GM23338 (cell line): ENCODE measurements around the gene ATP9A. TPM values are rescaled to one million over a fixed set of nuclear protein-coding genes. Genes with fewer than 3 reads are reported as not detected.
"Not testable (repeated sequence)": the region's sequence is repeated elsewhere in the genome, so short reads cannot be mapped to it uniquely, and the experiment has no call there.

Source experiments
- ATAC-seq: fragments of 200-7000 bp; cut with Tn5 transposase; 3 replicates; pipeline ENCODE4 v1.9.1; 2020
- DNase-seq: peaks from one replicate; pipeline ENCODE4 v3.0.0-alpha.2; 2015; ENCODE audit warnings: low spot score
- H2AFZ ChIP-seq: fragments of 200-600 bp; sonication (generic); 2 replicates; pipeline ENCODE4 v1.8.0; 2016; ENCODE audit warnings: antibody characterized with exemption, mild to moderate bottlenecking, moderate library complexity
- H3F3A ChIP-seq: fragments of 200-600 bp; sonication (generic); replicated peaks from 2 replicates; pipeline ENCODE4 v1.8.0; 2017; ENCODE audit warnings: antibody characterized with exemption, mixed run types, low read depth
- H3K27ac ChIP-seq: fragments of 200-600 bp; sonication (generic); 2 replicates; pipeline ENCODE4 v1.6.1; 2016; ENCODE audit warnings: low read depth
- H3K27me3 ChIP-seq: fragments of 200-600 bp; sonication (generic); 2 replicates; pipeline ENCODE4 v1.8.0; 2016; ENCODE audit warnings: mild to moderate bottlenecking, mixed run types, moderate library complexity; ENCODE audit not compliant: insufficient read depth
- H3K36me3 ChIP-seq: fragments of 200-600 bp; sonication (generic); 2 replicates; pipeline ENCODE4 v1.8.0; 2016; ENCODE audit warnings: mild to moderate bottlenecking; ENCODE audit not compliant: insufficient read depth
- H3K4me1 ChIP-seq: fragments of 200-600 bp; sonication (generic); 2 replicates; pipeline ENCODE4 v1.8.0; 2016; ENCODE audit warnings: mild to moderate bottlenecking, moderate library complexity; ENCODE audit not compliant: insufficient read depth
- H3K4me2 ChIP-seq: fragments of 200-600 bp; sonication (generic); 2 replicates; pipeline ENCODE4 v1.7.1; 2017; ENCODE audit warnings: mixed run types
- H3K4me3 ChIP-seq: fragments of 200-600 bp; sonication (generic); 2 replicates; pipeline ENCODE4 v1.6.1; 2016; ENCODE audit warnings: mixed run types
- H3K79me2 ChIP-seq: fragments of 200-600 bp; sonication (generic); replicated peaks from 2 replicates; pipeline ENCODE4 v1.8.0; 2017; ENCODE audit warnings: mild to moderate bottlenecking; ENCODE audit not compliant: insufficient read depth
- H3K9me2 ChIP-seq: fragments of 200-600 bp; sonication (generic); 2 replicates; pipeline ENCODE4 v1.8.0; 2017; ENCODE audit not compliant: insufficient read depth
- H4K20me1 ChIP-seq: fragments of 200-600 bp; sonication (generic); replicated peaks from 2 replicates; pipeline ENCODE4 v1.8.0; 2017; ENCODE audit warnings: mild to moderate bottlenecking; ENCODE audit not compliant: insufficient read depth
- H3K27ac Mint-ChIP-seq: 2 replicates; pipeline ENCODE4 v1.8.0; 2020; ENCODE audit warnings: inconsistent platforms, mild to moderate bottlenecking, moderate library complexity, mixed read lengths
- H3K27me3 Mint-ChIP-seq: 3 replicates; pipeline ENCODE4 v1.8.0; 2022; ENCODE audit warnings: low read depth, mild to moderate bottlenecking, moderate library complexity, mixed read lengths, inconsistent platforms; ENCODE audit not compliant: insufficient read depth, poor library complexity
- H3K36me3 Mint-ChIP-seq: 3 replicates; pipeline ENCODE4 v1.8.0; 2021; ENCODE audit warnings: low read depth, mild to moderate bottlenecking, inconsistent platforms, moderate library complexity, mixed read lengths
- H3K4me1 Mint-ChIP-seq: 3 replicates; pipeline ENCODE4 v1.8.0; 2020; ENCODE audit warnings: mild to moderate bottlenecking, inconsistent platforms, mixed read lengths
- H3K4me3 Mint-ChIP-seq: 3 replicates; pipeline ENCODE4 v1.8.0; 2021; ENCODE audit warnings: moderate library complexity, mild to moderate bottlenecking, inconsistent platforms, mixed read lengths
- H3K9me3 Mint-ChIP-seq: 3 replicates; pipeline ENCODE4 v1.8.0; 2020; ENCODE audit warnings: moderate library complexity, mild to moderate bottlenecking, inconsistent platforms, mixed read lengths
- CREB1 ChIP-seq: fragments of 250-450 bp; sonication (Bioruptor Pico); IDR thresholded peaks from 2 replicates; pipeline ENCODE4 v1.5.0; 2020; ENCODE audit warnings: low read depth, mild to moderate bottlenecking, moderate library complexity
- EZH2 ChIP-seq: fragments of 200-600 bp; sonication (generic); IDR thresholded peaks from one replicate; pipeline ENCODE4 v1.8.0; 2017; ENCODE audit warnings: antibody characterized with exemption, mild to moderate bottlenecking, low read depth; ENCODE audit not compliant: unreplicated experiment
- POLR2AphosphoS5 ChIP-seq: IDR thresholded peaks from 2 replicates; pipeline ENCODE4 v1.6.1; 2016; ENCODE audit warnings: antibody characterized with exemption, low read depth
- STAT1 ChIP-seq: IDR thresholded peaks from one replicate; pipeline ENCODE4 v1.6.1; 2016; ENCODE audit warnings: antibody characterized with exemption; ENCODE audit not compliant: unreplicated experiment
- ZNF114 ChIP-seq: fragments of 250-450 bp; sonication (Bioruptor Pico); IDR thresholded peaks from 2 replicates; pipeline ENCODE4 v1.5.0; 2020; ENCODE audit warnings: mild to moderate bottlenecking, moderate library complexity
- polyA plus RNA-seq: library from polyadenylated mRNA; unstranded; fragments of >200 nt; fragmentation: Nextera tagmentation; extraction: Ambion mirVana; gene quantifications from 2 replicates; pipeline ENCODE4 v1.2.1, GENCODE V29; 2016
- total RNA-seq: library from RNA; depleted of rRNA; stranded (reverse); fragments of >200 nt; shearing (Covaris generic); gene quantifications from 2 replicates; pipeline ENCODE4 v1.2.3, GENCODE V29; 2014
- TF ChIP-seq, protein P1 (sequence below): IDR thresholded peaks from 2 replicates; pipeline ENCODE4 v1.6.1; 2016; ENCODE audit warnings: antibody characterized with exemption
- TF ChIP-seq, protein P2 (sequence below), 2 experiments: fragments of 200-600 bp in 1 of 2; sonication (generic) in 1 of 2; conservative IDR thresholded peaks; 2 replicates each; pipeline versions ENCODE4 v1.5.1 to v1.6.1; 2016 to 2017; ENCODE audit warnings: antibody characterized with exemption in 2 of 2, low read depth in 2 of 2, mild to moderate bottlenecking in 2 of 2, moderate library complexity in 1 of 2
- TF ChIP-seq, protein P3 (sequence below): IDR thresholded peaks from one replicate; pipeline ENCODE4 v1.6.1; 2018; ENCODE audit warnings: antibody characterized with exemption; ENCODE audit not compliant: unreplicated experiment

The ATP9A gene
- total and polyA plus RNA-seq, 2 experiments from 2014 or later: 0.94 to 5.9 TPM

DNA sequence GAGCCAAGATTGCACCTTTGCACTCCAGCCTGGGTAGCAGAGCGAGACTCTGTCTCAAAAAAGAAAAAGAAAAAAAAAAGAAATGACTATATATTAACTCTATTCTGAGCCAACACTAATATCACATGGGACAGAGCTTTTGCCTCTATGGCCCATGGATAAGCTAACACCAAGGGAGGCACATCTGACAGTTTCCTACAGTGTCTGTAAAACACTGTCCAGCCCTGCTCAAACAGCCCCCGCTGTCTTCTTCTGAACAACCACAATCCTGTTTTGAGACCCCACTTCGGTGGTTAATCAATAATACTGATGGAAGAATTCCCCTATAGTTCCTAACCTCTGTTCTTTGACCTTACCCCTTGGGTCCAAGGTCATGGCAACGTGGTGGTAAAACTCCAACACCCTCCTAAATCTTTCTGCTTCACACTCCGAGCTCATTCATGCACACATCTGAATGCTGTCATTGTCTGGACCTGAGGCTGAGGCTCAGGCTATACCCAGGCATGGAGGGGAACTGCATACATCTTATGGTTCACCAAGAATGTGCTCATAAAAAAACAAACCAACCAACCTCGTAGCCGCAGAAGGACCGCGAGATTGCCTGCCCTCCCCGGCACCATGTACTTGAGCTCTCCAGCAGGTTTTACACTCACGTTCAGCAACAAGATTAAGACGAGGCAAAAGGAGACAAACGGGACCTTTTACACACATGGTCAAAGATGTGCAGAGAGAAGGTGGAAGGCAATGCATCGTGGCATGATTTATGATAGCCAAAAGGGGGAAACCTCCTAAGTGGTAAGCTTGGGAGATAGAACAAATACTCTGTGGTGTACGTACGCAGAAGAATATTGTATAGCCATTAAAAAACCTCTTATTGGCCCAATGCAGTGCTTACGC lies 120.3 kb downstream of the ATP9A start (continued):
- no peak for TF ChIP-seq POLR2AphosphoS5
- TF ChIP-seq, protein P1, sequence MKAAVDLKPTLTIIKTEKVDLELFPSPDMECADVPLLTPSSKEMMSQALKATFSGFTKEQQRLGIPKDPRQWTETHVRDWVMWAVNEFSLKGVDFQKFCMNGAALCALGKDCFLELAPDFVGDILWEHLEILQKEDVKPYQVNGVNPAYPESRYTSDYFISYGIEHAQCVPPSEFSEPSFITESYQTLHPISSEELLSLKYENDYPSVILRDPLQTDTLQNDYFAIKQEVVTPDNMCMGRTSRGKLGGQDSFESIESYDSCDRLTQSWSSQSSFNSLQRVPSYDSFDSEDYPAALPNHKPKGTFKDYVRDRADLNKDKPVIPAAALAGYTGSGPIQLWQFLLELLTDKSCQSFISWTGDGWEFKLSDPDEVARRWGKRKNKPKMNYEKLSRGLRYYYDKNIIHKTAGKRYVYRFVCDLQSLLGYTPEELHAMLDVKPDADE: no peak
- TF ChIP-seq, protein P2, sequence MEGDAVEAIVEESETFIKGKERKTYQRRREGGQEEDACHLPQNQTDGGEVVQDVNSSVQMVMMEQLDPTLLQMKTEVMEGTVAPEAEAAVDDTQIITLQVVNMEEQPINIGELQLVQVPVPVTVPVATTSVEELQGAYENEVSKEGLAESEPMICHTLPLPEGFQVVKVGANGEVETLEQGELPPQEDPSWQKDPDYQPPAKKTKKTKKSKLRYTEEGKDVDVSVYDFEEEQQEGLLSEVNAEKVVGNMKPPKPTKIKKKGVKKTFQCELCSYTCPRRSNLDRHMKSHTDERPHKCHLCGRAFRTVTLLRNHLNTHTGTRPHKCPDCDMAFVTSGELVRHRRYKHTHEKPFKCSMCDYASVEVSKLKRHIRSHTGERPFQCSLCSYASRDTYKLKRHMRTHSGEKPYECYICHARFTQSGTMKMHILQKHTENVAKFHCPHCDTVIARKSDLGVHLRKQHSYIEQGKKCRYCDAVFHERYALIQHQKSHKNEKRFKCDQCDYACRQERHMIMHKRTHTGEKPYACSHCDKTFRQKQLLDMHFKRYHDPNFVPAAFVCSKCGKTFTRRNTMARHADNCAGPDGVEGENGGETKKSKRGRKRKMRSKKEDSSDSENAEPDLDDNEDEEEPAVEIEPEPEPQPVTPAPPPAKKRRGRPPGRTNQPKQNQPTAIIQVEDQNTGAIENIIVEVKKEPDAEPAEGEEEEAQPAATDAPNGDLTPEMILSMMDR (conservative IDR thresholded peaks at IDR 0.05; ENCODE audit: low read depth in 2 of 2): no peak
- TF ChIP-seq EZH2: no peak
- no peak for TF ChIP-seq ZNF114

DNA sequence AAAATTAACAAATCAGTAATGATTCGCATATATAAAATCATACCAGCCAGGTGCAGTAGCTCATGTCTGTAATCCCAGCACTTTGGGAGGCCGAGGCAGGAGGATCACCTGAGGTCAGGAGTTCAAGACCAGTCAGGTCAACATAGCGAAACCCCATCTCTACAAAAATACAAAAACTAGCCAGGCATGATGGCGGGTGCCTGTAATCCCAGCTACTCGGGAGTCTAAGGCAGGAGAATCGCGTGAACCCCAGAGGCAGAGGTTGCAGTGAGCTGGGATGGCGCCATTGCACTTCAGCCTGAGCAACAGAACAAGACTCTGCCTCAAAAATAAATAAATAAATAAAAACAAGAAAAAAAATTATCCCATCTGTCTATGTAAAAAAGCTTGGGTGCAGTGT lies 124.4 kb downstream of the ATP9A start:
- not testable (repeated sequence) for H3F3A ChIP-seq, H3K36me3 Mint-ChIP-seq, H3K4me2 ChIP-seq, H3K4me1 ChIP-seq, ATAC-seq, H3K79me2 ChIP-seq, H2AFZ ChIP-seq, H3K9me3 Mint-ChIP-seq, H3K27ac Mint-ChIP-seq, H4K20me1 ChIP-seq, H3K27me3 Mint-ChIP-seq, H3K27ac ChIP-seq, H3K9me2 ChIP-seq, DNase-seq, H3K4me3 ChIP-seq, H3K27me3 ChIP-seq, H3K36me3 ChIP-seq, H3K4me3 Mint-ChIP-seq
- TF ChIP-seq, protein P2 (conservative IDR thresholded peaks at IDR 0.05; ENCODE audit: low read depth in 2 of 2): peak in 1 of 2 experiments; percentile 33; a peak in 2 of 4 replicates
- peaks cover 11% of the 10 kb centered on the region for H3K4me1 Mint-ChIP-seq

DNA sequence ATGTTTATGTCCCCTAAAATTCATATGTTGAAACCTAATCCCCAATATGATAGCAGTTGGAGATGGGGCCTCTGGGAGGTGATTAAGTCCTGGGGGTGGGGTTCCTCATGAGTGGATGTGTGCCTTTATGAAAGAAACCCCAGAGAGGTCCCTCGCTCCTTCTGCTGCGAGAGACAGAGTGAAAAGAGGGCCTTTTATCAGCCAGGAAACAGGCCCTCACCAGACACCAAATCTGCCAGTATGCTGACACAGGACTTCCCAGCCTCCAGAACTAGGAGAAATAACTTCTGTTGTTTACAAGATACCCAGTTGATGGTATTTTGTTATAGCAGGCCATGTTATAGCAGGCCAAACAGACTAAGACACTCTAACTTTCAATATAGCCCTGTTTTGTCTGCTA lies 124.8 kb downstream of the ATP9A start:
- H4K20me1 ChIP-seq: no peaks in the 10 kb centered on the region
- no peaks in the 10 kb centered on the region for H3K4me1 ChIP-seq
- no peaks in the 10 kb centered on the region for H3K36me3 ChIP-seq
- no peaks in the 10 kb centered on the region for H3F3A ChIP-seq
- ATAC-seq (no peak), DNase-seq (no peak)
- H3K27ac ChIP-seq: no peak overlapping the region
- Mint-ChIP-seq H3K4me3 (no peak overlapping the region), H3K9me3 (no peaks in the 10 kb centered on the region), H3K36me3 (no peaks in the 10 kb centered on the region), H3K4me1 (peaks cover 11% of the 10 kb centered on the region), H3K27me3 (peaks cover 8% of the 10 kb centered on the region), H3K27ac (no peak overlapping the region)
- H3K79me2 ChIP-seq: no peaks in the 10 kb centered on the region
- H3K27me3 ChIP-seq: no peaks in the 10 kb centered on the region
- H2AFZ ChIP-seq: no peak overlapping the region
- H3K4me2 ChIP-seq: no peak overlapping the region
- H3K9me2 ChIP-seq: no peaks in the 10 kb centered on the region
- no peak overlapping the region for H3K4me3 ChIP-seq
- TF ChIP-seq STAT1 (no peak), CREB1 (no peak)
- TF ChIP-seq, protein P3, sequence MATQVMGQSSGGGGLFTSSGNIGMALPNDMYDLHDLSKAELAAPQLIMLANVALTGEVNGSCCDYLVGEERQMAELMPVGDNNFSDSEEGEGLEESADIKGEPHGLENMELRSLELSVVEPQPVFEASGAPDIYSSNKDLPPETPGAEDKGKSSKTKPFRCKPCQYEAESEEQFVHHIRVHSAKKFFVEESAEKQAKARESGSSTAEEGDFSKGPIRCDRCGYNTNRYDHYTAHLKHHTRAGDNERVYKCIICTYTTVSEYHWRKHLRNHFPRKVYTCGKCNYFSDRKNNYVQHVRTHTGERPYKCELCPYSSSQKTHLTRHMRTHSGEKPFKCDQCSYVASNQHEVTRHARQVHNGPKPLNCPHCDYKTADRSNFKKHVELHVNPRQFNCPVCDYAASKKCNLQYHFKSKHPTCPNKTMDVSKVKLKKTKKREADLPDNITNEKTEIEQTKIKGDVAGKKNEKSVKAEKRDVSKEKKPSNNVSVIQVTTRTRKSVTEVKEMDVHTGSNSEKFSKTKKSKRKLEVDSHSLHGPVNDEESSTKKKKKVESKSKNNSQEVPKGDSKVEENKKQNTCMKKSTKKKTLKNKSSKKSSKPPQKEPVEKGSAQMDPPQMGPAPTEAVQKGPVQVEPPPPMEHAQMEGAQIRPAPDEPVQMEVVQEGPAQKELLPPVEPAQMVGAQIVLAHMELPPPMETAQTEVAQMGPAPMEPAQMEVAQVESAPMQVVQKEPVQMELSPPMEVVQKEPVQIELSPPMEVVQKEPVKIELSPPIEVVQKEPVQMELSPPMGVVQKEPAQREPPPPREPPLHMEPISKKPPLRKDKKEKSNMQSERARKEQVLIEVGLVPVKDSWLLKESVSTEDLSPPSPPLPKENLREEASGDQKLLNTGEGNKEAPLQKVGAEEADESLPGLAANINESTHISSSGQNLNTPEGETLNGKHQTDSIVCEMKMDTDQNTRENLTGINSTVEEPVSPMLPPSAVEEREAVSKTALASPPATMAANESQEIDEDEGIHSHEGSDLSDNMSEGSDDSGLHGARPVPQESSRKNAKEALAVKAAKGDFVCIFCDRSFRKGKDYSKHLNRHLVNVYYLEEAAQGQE: no peak
- TF ChIP-seq, protein P1: no peak
- TF ChIP-seq, protein P2 (conservative IDR thresholded peaks at IDR 0.05; ENCODE audit: low read depth in 2 of 2): no peak
